Measurements from ENCODE around the gene C5orf47.

DNA sequence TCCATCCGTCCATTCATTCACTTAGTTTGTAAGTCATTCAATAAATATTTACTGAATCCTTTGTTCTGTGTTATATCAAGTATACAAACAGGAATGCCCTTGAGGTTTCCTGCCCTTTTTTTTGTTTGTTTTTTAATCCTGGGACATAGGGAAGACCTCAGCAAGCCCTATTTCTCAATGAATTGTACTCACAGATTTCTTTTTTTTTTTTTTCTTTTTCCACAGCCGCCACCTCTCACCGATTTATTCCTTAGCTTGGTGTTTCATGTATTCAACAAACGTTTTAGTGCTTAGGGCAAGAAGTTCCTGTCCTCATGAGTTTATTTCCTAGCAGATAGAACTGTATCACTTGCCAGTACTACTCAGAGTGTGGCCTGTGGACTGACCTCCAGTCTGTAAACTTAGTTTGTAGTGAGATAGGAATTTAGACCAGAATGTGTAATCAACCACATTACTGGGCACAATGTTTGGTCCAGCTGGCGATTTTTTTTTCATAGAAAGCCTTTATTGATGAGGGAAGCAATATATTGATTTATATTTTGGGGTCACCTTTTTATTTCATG lies 35.4 kb upstream of the C5orf47 start:
- TF ChIP-seq EZH2 (IDR thresholded peaks at IDR 0.05; ENCODE audit: borderline replicate concordance, low read length) = no peak
- TF ChIP-seq CTCF (IDR thresholded peaks at IDR 0.05; ENCODE audit: low read length) = no peak
